IPS-18a (cell line): ENCODE results near the gene GPR162.

Experiments
- H3K27ac ChIP-seq: one replicate; pipeline ENCODE4 v1.5.1; 2013; ENCODE audit warnings: low read length
- H3K27me3 ChIP-seq: one replicate; pipeline ENCODE4 v1.6.1; 2013; ENCODE audit warnings: mild to moderate bottlenecking, low read length; ENCODE audit not compliant: control insufficient read depth, insufficient read depth
- H3K36me3 ChIP-seq: one replicate; pipeline ENCODE4 v1.6.1; 2013; ENCODE audit warnings: low read depth, low read length; ENCODE audit not compliant: control insufficient read depth
- H3K4me1 ChIP-seq: one replicate; pipeline ENCODE4 v1.6.1; 2013; ENCODE audit warnings: low read depth, low read length; ENCODE audit not compliant: control insufficient read depth
- H3K4me3 ChIP-seq: one replicate; pipeline ENCODE4 v1.5.1; 2013; ENCODE audit warnings: low read length
- H3K9ac ChIP-seq: one replicate; pipeline ENCODE4 v1.6.1; 2013; ENCODE audit warnings: mild to moderate bottlenecking, low read length, moderate library complexity
- H3K9me3 ChIP-seq: one replicate; pipeline ENCODE4 v1.6.1; 2013; ENCODE audit warnings: low read depth, low read length; ENCODE audit not compliant: control insufficient read depth

The GPR162 gene

DNA sequence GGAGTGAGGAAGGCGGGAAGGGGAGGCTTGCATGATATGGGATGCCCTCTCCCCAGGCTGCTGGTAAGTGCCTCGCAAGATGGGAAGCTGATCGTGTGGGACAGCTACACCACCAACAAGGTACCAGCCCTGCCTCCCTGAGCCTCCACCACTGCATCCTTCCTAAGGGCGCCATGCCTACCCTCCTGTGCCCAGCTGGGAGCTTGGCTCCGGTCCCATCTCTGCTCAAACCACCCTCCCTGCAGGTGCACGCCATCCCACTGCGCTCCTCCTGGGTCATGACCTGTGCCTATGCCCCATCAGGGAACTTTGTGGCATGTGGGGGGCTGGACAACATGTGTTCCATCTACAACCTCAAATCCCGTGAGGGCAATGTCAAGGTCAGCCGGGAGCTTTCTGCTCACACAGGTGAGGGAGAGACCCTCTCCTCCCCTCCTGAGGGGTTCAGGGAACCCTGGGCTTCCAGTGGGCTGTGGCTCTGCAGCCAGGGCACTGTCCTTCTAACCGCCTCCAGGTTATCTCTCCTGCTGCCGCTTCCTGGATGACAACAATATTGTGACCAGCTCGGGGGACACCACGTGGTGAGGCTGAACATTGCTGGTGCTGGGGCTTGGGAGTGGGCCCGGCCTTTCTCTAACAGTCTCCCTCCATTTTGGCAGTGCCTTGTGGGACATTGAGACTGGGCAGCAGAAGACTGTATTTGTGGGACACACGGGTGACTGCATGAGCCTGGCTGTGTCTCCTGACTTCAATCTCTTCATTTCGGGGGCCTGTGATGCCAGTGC, 21.7 kb downstream of the GPR162 start:
- Histone ChIP-seq H3K4me3 (no peak overlapping the region), H3K4me1 (no peaks in the 10 kb centered on the region), H3K9ac (no peak overlapping the region), H3K27me3 (no peaks in the 10 kb centered on the region), H3K36me3 (peaks cover 66% of the 10 kb centered on the region), H3K9me3 (no peaks in the 10 kb centered on the region), H3K27ac (no peak overlapping the region)

GRCh38 chr12:6845395-6845794, 23.8 kb downstream of the GPR162 start:
- H3K4me3 ChIP-seq = no peak overlapping the region
- H3K36me3 ChIP-seq = peaks cover 62% of the 10 kb centered on the region
- H3K27ac ChIP-seq = no peak overlapping the region
- H3K4me1 ChIP-seq = no peaks in the 10 kb centered on the region
- H3K27me3 ChIP-seq = no peaks in the 10 kb centered on the region
- H3K9me3 ChIP-seq = no peaks in the 10 kb centered on the region
- H3K9ac ChIP-seq = no peak overlapping the region

GRCh38 chr12:6846316-6846869, 24.8 kb downstream of the GPR162 start:
- H3K36me3 ChIP-seq = peaks cover 62% of the 10 kb centered on the region
- H3K4me3 ChIP-seq = no peak overlapping the region
- no peak overlapping the region for H3K9ac ChIP-seq
- H3K4me1 ChIP-seq = no peaks in the 10 kb centered on the region
- H3K27me3 ChIP-seq = no peaks in the 10 kb centered on the region
- H3K27ac ChIP-seq = no peak overlapping the region
- no peaks in the 10 kb centered on the region for H3K9me3 ChIP-seq

DNA sequence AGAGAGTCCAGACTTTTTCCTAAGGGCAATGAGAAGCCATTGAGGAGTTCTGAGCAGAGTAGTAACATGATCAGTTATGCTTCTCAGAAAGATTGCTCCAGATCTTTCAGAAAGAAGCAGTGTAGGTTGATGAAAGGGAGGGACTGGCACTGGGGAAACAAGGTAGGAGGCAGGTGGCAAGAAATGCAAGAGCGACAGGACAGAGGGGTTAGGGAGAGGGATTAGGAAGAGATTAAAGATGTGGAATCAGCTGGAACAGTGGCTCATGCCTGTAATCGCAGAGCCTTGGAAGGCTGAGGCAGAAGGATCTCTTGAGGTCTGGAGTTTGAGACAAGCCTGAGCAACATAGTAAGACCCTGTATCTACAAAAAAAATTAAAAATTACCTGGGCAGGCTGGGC, 26.1 kb downstream of the GPR162 start:
- Histone ChIP-seq H3K36me3 (peaks cover 54% of the 10 kb centered on the region), H3K9ac (no peak overlapping the region), H3K9me3 (no peaks in the 10 kb centered on the region), H3K4me3 (no peak overlapping the region), H3K4me1 (no peaks in the 10 kb centered on the region), H3K27me3 (no peaks in the 10 kb centered on the region), H3K27ac (no peak overlapping the region)

DNA sequence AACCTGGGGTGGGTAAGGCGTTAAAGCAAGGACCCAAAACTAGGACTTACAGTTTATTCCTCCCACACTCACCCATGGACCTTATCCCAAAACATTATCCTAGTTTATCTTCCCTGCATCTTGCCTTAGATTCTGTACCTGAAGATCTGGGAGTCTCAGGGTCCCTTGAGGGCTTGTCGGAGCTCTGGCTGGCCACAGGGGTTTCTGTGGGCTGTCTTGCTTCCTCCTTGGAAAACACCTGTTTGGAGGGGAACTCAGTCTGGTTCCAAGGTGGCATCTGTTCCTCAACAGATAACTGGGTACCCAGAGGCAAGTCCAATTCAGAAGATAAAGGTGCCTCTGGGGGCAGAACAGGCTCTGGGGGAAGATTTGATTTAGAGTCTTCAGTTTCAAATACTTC, 27.8 kb downstream of the GPR162 start:
- H3K4me3 ChIP-seq = no peak overlapping the region
- H3K36me3 ChIP-seq = peaks cover 51% of the 10 kb centered on the region
- H3K9me3 ChIP-seq = no peaks in the 10 kb centered on the region
- no peak overlapping the region for H3K27ac ChIP-seq
- no peak overlapping the region for H3K9ac ChIP-seq
- no peaks in the 10 kb centered on the region for H3K27me3 ChIP-seq
- H3K4me1 ChIP-seq = peaks cover 4% of the 10 kb centered on the region

- Histone ChIP-seq H3K4me1 (peaks cover 4% of the 10 kb centered on the region), H3K4me3 (peak overlapping the region; percentile 85), H3K27ac (no peak overlapping the region), H3K27me3 (no peaks in the 10 kb centered on the region), H3K36me3 (peaks cover 45% of the 10 kb centered on the region), H3K9ac (peak overlapping the region; percentile 82), H3K9me3 (no peaks in the 10 kb centered on the region)
These were observed 28.4 kb downstream of the GPR162 start for GRCh38 chr12:6849976-6850560.

GRCh38 chr12:6850796-6851152, 29.2 kb downstream of the GPR162 start:
- H3K9me3 ChIP-seq = no peaks in the 10 kb centered on the region

DNA sequence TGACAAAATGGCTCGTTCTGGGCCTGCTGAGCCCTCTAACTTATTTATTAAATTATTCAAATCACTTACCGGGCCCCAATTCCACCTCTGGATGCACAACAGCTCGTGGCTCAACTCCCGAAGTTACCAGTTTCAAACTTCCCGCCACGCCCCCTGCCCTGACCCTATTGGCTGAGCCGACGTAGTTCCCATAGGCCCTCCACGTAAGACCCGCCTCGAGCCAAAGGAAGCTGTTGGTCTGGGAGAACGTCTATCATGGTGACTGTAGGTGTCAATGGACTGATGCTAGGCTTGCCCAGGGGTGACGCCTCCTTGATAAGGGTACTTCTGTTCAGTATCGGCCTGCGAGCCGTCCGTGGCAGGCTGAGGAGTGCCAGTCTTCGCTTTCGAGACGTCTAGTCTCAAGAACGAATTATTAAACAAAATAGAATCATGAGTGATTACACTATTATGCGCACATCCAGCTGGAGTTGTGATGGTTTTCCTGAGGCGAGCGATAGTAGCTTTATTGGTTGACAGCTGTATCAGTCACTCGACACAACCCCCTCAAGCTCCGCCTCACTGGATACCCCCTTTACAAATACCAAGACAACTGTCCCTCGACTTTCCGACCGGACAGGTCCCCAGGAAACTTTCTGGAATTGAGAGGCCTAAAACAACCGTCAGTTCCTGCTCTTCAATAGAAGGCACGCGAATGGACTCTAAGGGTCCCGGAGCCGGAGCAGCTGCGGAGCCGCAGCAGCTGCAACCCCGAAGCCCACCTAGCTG, 29.7 kb downstream of the GPR162 start, which contains the start of gene CDCA3:
Gene CDCA3 (minus strand): TSS at position 134 of the 768 bp plus-strand sequence. CDS start 334 bp downstream, outside the sequence.
- Histone ChIP-seq H3K4me3 (peak within 1 kb of the TSS; percentile 85), H3K9me3 (no peaks in the 10 kb centered on the region), H3K27ac (peak within 1 kb of the TSS; percentile 78), H3K9ac (peak within 1 kb of the TSS; percentile 84), H3K4me1 (peaks cover 4% of the 10 kb centered on the region), H3K27me3 (no peaks in the 10 kb centered on the region), H3K36me3 (peaks cover 43% of the 10 kb centered on the region)

More at GRCh38 chr12:6850796-6851152, 29.2 kb downstream of the GPR162 start:
- Histone ChIP-seq H3K4me1 (peaks cover 4% of the 10 kb centered on the region), H3K27ac (no peak overlapping the region), H3K4me3 (peak overlapping the region; percentile 85), H3K36me3 (peaks cover 43% of the 10 kb centered on the region), H3K27me3 (no peaks in the 10 kb centered on the region), H3K9ac (peak overlapping the region; percentile 82)

- H3K4me1 ChIP-seq = peaks cover 4% of the 10 kb centered on the region
- no peaks in the 10 kb centered on the region for H3K27me3 ChIP-seq
- H3K36me3 ChIP-seq = peaks cover 45% of the 10 kb centered on the region
- peak within 1 kb of the TSS; percentile 84 for H3K9ac ChIP-seq
- H3K4me3 ChIP-seq = peak within 1 kb of the TSS; percentile 85
- H3K27ac ChIP-seq = peak within 1 kb of the TSS; percentile 78
- H3K9me3 ChIP-seq = no peaks in the 10 kb centered on the region
These were observed 30.5 kb downstream of the GPR162 start, which contains the start of gene USP5 for GRCh38 chr12:6851921-6852650. Gene USP5 (plus strand): TSS chr12:6852150. CDS start chr12:6852180, 30 bp downstream.

DNA sequence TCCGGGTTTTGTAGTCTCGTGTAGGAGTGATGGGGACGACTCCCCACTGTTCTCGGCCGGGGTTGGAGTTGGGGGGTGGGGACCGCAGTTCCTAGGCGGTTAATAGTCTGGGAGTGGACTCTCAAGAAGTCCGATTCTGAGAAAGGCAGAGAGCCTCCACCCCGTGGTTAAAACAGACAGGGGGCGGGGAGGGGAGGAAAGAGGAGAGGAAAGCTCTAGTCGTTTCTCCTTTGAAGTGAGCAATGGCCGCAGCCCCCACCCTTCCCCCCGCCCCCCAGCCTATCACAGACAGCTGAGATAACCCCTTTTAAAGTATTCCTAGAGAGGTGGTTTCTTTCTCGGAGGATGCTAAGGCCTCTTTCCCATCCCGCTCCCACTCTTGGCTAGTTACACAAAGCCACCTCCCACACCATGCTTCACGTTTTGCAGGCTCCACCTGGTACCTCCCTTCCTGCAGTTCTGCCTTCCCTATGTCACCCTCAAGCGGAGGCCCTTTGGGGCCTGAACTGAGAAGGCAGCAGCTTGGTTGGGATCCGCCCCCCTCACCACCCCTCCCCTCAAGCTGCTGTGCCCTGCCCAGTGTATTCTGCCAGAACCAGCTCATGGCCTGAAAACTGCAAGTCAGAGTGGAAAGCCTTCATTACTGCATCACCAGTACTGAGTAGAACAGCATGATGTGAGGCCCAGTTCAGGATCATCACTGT, 31.2 kb downstream of the GPR162 start:
- no peaks in the 10 kb centered on the region for H3K27me3 ChIP-seq
- no peaks in the 10 kb centered on the region for H3K9me3 ChIP-seq
- peaks cover 45% of the 10 kb centered on the region for H3K36me3 ChIP-seq
- peaks cover 4% of the 10 kb centered on the region for H3K4me1 ChIP-seq
- H3K27ac ChIP-seq = no peak overlapping the region
- peak overlapping the region; percentile 85 for H3K4me3 ChIP-seq
- H3K9ac ChIP-seq = peak overlapping the region; percentile 57
